GM12864 (cell line): ENCODE data around the gene RNF13.

ENCODE experiments used
- DNase-seq: peaks from one replicate; pipeline ENCODE4 v3.0.0-alpha.2; 2011; ENCODE audit warnings: low read depth
- H3K4me3 ChIP-seq: 2 replicates; pipeline ENCODE4 v1.5.1; 2011; ENCODE audit warnings: mild to moderate bottlenecking, low read depth, low read length, control low read depth
- TF ChIP-seq, protein P1 (sequence below): IDR thresholded peaks from 2 replicates; pipeline ENCODE4 v1.5.1; 2011; ENCODE audit warnings: low read depth, mild to moderate bottlenecking, moderate library complexity, low read length, control low read depth, inconsistent platforms; ENCODE audit errors: missing control alignments

Gene RNF13

DNA sequence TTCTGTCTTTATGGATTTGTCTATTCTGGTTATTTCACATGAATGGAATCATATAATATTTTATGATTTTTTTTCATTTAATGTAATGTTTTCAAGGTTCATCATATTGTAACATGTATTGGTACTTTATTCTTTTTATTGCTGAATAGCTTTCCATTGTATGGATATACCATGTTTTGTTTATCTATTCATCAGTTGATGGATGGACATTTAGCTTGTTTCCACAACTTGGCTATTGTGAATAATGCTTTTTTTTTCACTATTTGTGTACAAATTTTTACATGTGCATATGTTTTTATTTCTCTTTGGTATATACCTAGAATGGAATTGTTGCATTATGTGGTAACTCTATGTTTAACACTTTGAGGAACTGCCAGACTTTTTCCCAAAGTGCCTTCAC lies 93.0 kb downstream of the RNF13 start:
- no peak overlapping the region for H3K4me3 ChIP-seq
- DNase-seq = no peak
- TF ChIP-seq, protein P1, sequence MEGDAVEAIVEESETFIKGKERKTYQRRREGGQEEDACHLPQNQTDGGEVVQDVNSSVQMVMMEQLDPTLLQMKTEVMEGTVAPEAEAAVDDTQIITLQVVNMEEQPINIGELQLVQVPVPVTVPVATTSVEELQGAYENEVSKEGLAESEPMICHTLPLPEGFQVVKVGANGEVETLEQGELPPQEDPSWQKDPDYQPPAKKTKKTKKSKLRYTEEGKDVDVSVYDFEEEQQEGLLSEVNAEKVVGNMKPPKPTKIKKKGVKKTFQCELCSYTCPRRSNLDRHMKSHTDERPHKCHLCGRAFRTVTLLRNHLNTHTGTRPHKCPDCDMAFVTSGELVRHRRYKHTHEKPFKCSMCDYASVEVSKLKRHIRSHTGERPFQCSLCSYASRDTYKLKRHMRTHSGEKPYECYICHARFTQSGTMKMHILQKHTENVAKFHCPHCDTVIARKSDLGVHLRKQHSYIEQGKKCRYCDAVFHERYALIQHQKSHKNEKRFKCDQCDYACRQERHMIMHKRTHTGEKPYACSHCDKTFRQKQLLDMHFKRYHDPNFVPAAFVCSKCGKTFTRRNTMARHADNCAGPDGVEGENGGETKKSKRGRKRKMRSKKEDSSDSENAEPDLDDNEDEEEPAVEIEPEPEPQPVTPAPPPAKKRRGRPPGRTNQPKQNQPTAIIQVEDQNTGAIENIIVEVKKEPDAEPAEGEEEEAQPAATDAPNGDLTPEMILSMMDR = no peak

DNA sequence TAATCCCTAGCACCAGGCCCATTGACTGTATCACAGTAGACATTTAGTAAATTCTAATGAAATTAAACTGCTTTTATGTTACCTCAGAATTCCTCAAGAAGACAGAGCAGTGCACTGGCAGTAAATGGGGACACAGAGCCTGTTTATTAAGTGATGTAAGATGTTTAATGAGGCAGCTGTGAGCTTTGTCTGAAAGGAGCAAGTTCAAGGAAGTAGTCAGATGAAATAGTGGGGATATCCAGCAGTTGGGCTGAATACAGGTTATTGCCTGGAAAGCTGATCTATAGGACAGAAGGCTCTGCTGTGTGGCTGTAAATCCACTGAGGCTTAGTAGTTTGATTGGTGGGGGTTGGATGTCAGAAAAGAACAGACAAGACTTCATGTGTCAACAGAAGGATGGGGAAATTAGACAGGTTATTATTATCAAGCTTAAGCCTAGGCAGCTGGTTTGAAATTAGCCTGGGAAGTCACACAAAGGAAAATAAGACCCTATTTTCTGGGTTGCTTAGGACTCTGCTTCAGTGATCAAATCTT lies 95.5 kb downstream of the RNF13 start:
- TF ChIP-seq, protein P1 = no peak
- H3K4me3 ChIP-seq = no peak overlapping the region
- DNase-seq = no peak

DNA sequence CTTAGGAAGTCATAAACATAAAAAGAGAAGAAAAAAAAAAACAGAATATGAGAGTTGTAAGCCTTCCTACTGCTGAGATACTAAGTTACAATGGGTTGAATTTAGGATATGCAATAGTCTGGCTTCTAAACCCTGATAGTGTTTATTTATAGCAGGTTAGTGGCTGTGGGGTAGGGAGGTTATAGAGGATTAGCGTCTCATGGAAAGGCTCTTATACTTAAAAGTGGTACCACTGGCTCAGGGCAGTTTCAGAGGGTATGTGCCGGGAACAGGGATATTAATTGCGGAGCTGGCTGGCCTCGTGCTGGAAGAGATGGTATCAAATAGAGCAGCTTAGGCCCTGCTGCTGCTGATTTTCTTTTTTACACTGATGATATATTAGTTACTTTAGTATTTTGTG lies 96.9 kb downstream of the RNF13 start:
- no peak overlapping the region for H3K4me3 ChIP-seq
- TF ChIP-seq, protein P1 = no peak
- no peak for DNase-seq

DNA sequence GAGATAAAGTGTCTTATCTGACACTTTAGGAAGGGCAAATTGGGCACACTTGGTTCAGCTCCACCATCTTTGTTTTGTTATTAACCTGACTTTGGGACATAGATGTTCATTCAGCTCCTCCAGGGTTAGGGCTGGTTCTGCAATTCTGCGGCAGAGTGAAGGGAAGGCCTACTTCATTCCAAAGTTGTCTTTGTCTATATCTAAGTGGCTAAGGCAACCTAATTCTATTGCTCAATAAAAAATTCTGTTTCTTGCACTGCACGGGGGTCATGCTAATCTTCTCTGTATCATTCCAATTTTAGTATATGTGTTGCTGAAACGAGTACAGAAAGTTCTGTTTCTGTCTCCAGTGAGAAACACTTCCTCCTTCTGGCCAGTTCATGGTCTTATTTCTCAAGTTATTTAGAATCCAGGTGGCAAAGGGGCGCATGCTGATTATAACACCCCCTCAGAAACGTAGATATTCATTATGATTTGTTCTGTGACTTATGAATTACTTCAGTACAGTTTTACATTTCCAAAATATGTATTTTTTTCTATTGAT lies 104.2 kb downstream of the RNF13 start:
- TF ChIP-seq, protein P1 = no peak
- DNase-seq = no peak
- H3K4me3 ChIP-seq = no peak overlapping the region

DNA sequence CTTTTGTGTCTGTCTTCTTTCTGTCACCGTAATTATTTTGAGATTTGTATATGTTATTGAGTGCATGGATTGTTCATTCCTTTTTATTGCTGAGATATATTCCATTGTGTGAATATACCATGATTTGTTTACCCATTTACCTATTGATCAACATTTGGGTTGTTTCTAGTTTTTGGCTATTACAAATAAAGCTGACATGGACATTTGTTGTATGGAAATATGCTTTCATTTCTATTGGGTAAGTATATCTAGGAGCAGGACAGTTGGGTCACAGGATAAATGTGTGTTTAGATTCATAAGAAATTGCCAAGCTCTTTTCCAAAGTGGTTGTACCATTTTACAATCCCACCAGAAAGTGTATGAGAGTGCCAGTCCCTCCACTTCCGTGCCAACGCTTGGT lies 106.5 kb downstream of the RNF13 start:
- TF ChIP-seq, protein P1 = no peak
- no peak for DNase-seq

DNA sequence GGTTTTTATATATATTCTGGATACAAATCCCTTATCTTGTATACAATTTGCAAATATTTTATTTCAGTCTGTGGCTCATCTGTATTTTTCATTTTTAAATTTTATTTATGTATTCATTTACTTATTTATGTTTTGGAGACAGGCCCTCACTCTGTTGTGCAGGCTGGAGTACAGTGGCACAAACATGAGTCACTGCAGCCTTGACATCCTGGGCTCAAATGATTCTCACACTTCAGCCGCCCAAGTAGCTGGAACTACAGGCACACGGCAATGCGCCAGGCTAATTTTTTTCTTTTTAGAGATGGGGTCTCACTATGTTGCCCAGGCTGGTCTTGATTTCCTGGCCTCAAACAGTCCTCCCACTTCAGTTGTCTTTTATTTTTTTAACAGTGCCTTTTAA lies 107.1 kb downstream of the RNF13 start:
- no peak for DNase-seq
- TF ChIP-seq, protein P1 = no peak
- no peak overlapping the region for H3K4me3 ChIP-seq

More for the DNA sequence above, 106.5 kb downstream of the RNF13 start:
- no peak overlapping the region for H3K4me3 ChIP-seq

DNA sequence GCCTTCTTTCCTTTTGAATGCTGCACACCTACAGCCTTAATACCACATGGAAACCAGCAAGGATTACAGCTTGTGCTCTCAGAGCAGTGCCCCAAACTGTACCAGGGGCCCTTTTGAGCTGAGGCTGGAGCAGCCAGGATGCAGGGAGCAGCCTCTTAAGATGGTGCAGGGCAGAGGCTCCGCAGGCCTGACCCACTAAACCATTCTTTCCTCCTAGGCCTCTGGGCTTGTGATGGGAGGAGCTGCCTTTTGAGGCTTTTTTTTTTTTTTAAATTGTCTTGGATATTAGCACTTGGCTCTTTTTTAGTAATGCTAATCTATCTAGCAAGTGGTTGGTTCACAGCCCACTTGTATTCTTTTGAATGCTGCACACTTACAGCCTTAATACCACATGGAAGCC lies 120.0 kb downstream of the RNF13 start:
- TF ChIP-seq, protein P1 = no peak
- DNase-seq = no peak
- no peak overlapping the region for H3K4me3 ChIP-seq
